DND-41 (cell line): Measurements from ENCODE around the gene UCHL3.

Source experiments
- EZH2 ChIP-seq: IDR thresholded peaks from 3 replicates; pipeline ENCODE4 v1.6.1; 2012; ENCODE audit warnings: borderline replicate concordance, low read depth, mild to moderate bottlenecking, moderate library complexity, low read length, inconsistent platforms; ENCODE audit not compliant: severe bottlenecking
- TF ChIP-seq, protein P1 (sequence below): IDR thresholded peaks from 2 replicates; pipeline ENCODE4 v1.5.1; 2012; ENCODE audit warnings: borderline replicate concordance, low read length, moderate library complexity, mild to moderate bottlenecking; ENCODE audit not compliant: poor library complexity, severe bottlenecking; ENCODE audit errors: extremely low read depth

DNA sequence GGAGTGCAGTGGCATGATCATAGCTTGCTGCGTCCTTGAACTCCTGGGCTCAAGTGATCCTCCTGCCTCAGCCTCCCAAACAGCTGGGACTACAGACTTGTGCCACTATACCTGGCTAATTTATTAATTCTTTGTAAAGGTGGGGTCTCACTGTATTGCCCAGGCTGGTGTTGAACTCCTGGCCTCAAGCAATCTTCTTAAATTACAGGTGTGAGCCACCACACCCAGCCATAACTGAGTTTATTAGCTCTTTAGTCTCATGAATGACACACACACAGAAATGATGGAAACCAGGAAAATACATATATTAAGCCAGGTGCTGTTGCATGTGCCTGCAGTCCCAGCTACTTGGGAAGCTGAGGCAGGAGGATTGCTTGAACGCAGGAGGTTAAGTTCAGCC is 53.4 kb downstream of the UCHL3 start:
- TF ChIP-seq, protein P1, sequence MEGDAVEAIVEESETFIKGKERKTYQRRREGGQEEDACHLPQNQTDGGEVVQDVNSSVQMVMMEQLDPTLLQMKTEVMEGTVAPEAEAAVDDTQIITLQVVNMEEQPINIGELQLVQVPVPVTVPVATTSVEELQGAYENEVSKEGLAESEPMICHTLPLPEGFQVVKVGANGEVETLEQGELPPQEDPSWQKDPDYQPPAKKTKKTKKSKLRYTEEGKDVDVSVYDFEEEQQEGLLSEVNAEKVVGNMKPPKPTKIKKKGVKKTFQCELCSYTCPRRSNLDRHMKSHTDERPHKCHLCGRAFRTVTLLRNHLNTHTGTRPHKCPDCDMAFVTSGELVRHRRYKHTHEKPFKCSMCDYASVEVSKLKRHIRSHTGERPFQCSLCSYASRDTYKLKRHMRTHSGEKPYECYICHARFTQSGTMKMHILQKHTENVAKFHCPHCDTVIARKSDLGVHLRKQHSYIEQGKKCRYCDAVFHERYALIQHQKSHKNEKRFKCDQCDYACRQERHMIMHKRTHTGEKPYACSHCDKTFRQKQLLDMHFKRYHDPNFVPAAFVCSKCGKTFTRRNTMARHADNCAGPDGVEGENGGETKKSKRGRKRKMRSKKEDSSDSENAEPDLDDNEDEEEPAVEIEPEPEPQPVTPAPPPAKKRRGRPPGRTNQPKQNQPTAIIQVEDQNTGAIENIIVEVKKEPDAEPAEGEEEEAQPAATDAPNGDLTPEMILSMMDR, result no peak
- no peak for TF ChIP-seq EZH2
